Measurements from ENCODE around the gene NREP.
"Not testable (repeated sequence)": the region's sequence is repeated elsewhere in the genome, so short reads cannot be mapped to it uniquely, and the experiment has no call there.

The NREP gene

DNA sequence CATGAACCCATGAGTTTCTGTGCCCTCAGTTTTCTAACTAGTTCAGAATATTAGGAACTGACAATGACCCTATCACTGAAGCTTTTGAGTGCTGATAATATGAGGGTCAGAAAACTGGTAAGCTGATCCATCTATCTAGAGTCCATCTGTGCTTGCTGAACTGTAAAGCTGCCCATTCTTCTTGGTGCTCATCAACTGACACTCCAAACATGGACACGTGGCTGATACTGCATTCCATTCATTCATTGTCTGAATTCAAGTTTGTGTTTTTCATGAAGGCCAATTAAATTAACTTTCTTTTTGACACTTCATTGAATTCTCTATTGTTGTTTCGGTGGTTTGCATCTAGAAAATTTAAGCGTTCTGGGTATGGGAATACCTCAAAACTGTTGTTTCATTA lies 17.6 kb downstream of the NREP start:
- DNase-seq (ENCODE audit: low read depth): no peak

- DNase-seq (ENCODE audit: low read depth): no peak
Measured at GRCh38 chr5:111738118-111738517, 18.9 kb downstream of the NREP start.

DNA sequence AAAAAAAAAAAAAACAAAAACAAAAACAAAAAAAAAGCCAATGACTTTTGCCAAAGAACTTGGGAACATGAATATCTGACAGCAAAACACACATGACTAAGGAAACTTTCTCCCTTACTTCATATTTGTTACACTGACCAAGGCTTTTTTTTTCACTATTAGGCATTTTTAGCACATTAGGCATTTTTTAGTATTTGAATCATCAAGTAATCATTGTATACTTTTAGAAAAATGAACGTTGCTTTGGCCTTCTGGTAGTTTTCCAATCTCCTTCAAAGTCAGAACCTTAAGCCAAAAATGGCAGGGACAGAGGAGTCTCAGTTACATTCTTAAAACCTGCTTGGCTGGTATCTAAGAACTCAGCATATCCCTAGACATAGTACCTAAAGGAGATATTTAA lies 19.3 kb downstream of the NREP start:
- no peak for DNase-seq (ENCODE audit: low read depth)

DNA sequence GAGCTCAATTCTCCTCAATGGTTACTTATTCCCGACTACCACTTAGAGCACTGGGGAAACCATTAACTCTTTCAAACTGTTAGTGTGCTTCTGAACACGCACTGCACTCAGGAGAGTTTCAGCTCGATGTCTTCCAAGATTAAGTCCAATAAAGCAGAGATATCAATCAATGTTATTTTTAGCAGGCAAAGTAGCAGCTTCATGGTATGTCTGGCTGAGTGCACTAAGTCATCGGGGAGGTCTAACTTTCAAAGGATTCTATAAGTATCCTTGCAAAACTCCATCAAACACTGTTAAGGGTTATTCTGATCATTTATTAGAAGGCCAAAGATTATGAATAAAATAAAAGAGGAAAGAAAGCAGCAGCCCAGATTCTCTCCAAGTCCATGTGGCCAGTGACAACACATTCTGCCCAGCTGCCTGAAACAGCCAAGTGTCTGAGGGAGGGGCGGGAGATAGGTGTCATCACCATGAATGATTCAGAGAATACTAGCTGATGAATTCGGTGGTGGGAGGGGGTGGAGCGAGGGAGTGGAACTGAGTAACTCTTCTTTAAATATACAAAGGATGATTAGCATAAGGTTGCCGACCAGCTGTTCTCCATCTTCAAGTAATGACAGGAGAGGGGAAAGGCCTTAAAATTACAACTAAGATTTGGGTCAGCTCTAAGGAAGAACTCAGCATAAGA lies 21.3 kb downstream of the NREP start:
- DNase-seq (ENCODE audit: low read depth): peak; percentile 48

- DNase-seq (ENCODE audit: low read depth): no peak
Measured at GRCh38 chr5:111734597-111734996, 22.4 kb downstream of the NREP start.

DNA sequence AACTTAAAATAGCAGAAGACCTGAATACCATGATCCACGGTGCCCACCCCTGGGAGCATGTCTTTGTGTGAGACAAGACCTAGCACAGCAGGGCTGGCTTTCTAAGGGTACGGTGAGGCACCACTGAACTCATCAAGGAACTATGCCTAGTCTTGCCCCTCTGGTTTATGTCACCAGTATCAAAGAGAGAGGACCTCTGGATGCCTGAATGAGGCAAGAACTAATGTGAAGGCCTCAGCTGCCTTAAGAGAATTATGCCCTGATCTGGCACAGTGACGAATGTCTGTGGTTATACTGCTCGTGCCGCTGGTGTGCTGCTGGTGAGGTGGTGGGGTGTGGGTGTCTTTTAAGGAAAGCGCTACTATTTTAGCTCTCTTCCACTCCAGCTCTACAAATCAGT lies 23.0 kb downstream of the NREP start:
- no peak for DNase-seq (ENCODE audit: low read depth)

GRCh38 chr5:111733571-111733970 lies 23.4 kb downstream of the NREP start:
- DNase-seq (ENCODE audit: low read depth): no peak

DNA sequence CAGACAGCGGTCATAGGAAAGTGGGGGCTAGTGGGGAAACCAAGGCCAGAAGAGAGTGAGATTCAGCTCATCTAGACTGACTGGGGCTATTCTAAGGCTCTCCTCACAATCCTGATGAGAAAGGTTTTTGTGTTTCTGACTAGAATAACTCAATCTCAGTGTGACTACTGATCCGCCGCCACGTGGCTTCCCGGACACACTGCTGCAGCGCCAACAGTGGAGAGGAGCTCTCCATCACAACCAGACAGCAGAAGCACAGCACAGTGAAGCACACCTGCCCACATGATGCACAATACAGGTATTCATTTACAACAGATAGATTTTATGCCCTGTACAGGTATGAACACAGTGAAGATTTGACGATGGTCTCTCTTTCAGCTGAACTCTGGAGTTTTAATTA lies 25.4 kb downstream of the NREP start:
- DNase-seq (ENCODE audit: low read depth): no peak

GRCh38 chr5:111730659-111731382 lies 26.2 kb downstream of the NREP start:
- no peak for DNase-seq (ENCODE audit: low read depth)

GRCh38 chr5:111728941-111729340 lies 28.1 kb downstream of the NREP start:
- no peak for DNase-seq (ENCODE audit: low read depth)

DNA sequence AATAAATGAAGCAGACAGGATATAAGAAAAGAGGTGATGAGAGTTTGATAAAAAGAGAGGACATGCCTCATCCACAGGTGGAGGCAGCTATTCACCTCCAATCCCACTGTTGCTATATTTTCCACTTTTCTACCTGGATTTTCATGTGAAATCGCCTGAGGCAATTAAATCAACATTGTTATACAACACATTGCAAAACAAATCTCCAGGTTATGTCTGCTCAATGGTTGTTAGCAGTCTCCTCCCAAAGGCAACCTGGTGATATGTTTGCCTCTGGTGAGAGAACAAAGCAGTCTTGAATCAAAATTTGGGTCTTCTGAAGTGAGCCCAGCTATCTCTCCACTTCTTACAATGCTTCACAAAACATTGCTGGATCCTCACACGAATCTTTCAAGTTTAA lies 30.0 kb downstream of the NREP start:
- no peak for DNase-seq (ENCODE audit: low read depth)

DNA sequence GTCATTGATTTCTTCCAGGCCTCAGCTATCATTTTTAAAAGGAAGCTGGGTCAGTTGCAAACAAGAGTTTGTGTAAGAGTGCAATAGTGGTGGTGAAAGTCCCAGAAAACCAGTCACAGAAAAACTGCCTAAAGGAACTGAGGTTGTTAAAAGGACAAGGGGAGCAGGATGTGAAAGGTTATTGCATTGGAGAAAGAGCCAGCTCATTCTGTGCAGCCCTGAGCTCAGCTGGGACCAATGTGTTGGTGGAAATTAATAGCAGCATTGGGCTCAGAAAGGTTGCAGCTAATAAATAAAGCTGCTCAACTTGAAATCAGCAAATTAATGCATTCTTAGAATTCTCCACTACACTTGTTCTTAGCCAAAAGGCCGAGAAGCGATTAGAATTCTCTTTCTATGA lies 34.9 kb downstream of the NREP start:
- DNase-seq (ENCODE audit: low read depth): no peak

- no peak for DNase-seq (ENCODE audit: low read depth)
Measured at GRCh38 chr5:111720333-111720890, 36.6 kb downstream of the NREP start.

DNA sequence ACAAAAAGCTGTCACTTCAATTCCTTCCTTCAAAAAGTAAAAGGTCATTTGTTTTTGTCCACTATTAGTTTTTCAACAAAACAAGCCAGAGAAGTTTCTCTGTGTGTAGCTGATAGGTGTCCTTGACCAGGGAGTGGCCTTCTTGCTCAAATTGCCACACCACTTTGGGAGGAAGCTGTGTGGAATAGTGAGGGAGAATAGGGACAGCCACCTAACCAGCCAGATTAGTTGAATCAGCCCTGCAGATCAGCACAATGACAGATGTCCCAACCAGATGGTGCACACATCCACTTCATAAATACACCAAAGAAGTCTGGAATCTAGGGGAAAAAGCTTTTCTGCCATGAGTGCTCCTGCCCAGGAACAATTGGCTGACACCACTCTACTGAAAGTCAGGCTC lies 37.2 kb downstream of the NREP start:
- no peak for DNase-seq (ENCODE audit: low read depth)

DNA sequence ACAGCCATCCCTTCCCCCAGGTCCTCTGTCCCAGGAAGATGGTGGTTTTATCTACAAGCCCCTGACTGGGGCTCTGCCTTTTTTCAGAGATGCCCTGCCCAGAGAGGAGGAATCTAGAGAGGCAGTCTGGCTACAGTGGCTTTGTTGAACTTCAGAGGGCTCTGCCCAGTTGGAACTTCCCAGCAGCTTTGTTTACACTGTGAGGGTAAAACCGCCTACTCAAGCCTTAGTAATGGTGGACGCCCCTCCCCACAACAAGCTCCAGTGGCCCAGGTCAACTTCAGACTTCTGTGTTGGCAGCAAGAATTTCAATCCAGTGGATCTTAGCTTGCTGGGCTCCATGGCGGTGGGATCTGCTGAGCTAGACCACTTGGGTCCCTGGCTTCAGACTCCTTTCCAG lies 40.2 kb downstream of the NREP start:
- not testable (repeated sequence) for DNase-seq (ENCODE audit: low read depth)

DNA sequence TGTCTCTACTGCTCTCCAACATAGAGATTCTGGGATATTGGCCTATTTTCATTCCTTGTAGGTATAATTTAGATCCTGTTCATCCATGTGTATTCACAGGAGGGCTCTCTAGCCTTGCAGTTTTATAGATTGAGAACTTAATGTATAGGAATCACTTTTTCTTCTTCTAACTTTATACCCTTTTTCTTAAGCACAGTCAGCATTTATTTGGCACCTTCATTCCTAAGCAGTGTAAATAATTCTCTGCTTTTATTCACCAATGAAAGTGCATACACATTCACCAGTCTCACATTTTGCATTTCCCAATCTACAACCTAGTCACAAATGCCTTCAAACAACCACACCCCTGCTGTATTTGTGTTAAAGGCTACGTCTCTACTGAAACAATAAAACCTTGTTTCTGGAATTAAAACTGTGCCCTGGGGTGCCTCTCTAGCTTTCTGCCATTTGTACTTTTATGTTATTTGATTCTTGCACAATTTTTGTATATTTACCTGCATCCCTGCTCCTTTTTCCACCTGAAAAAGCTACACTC lies 49.3 kb downstream of the NREP start:
- no peak for DNase-seq (ENCODE audit: low read depth)

DNA sequence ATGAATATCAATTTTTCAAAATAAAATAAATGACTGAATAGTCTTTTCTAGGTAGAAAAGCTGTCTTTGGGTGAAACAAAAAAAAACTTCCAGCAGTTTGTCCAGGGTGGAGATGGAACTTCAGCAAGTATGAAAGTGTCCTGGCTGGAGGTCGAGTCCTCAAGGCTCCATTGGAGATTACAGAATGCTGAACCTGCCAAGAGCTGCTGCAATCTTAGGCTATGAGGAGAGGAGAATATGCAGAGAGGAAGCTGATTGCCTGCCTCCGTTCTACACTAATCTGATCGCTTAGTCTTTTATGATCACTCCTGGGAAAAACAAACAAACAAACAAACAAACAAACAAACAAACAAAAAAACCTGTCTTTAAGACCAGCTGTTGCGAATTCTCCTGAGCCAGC lies 50.6 kb downstream of the NREP start:
- DNase-seq (ENCODE audit: low read depth): no peak

DNA sequence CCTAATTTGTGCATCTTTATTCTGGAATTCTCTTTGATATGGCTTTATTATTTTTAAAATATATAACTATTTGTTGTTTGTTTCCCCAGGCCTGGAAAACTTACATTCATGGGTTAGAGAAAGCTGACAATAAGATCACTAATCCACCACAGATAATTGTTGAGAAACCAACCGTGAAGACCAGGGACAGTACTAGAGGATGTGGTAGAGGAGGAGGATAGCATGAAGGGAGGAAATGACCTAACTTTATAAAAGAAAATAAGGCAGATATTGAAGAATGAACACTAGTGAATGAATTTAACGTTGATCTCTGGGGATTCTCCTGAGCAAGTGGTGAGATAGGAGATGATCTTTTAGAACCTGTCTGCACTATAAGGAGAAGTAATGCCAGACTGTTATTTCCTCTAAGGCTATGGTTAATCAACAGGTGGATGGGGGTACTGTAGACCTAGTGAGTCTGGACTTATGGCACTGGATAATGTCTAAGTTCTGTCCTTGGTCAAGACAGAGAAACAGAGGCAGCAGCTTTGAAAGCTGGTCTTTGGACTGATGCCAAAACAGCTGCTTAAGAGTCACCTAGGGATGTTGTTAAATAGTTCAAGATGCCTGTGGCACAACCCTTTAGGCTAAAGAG lies 52.4 kb downstream of the NREP start:
- DNase-seq (ENCODE audit: low read depth): no peak

DNA sequence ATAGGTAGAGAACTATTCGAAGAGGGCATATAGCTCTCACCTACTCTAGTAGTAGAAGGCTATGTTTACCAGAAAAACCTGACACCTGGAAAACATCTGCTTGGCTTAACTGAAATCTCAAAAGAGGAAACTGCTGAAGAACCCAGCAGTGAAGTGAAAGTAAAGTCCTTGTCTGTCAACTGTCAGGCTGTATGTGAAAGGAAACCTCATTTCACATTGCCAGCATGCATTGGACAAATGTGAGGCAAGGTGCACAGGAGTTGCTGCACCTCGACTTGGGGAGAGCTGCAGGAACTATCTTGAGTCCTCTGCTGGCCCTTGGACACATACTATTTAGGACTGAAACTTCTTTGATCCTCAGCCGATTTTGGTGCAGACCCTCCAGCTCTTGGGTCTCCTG lies 53.3 kb downstream of the NREP start:
- DNase-seq (ENCODE audit: low read depth): no peak

DNA sequence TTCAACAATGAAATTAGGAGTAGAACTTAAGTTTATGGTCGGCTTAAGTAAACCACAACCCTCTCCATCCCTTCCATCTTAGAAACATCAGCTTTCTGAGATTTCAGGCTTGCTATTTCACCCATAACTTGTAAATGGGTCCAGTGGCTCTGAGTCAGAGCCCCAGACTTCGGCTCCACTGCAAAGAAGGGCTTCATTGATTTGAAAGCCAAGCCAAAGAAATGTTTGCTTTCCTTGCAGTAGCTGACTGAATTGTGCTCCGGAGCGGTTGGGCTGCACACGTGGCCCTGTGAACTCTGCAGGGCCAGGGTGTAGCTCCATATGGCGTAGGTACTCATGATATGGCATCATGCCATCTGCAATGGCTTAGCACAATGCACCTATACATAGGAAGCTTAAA lies 57.0 kb downstream of the NREP start:
- no peak for DNase-seq (ENCODE audit: low read depth)

DNA sequence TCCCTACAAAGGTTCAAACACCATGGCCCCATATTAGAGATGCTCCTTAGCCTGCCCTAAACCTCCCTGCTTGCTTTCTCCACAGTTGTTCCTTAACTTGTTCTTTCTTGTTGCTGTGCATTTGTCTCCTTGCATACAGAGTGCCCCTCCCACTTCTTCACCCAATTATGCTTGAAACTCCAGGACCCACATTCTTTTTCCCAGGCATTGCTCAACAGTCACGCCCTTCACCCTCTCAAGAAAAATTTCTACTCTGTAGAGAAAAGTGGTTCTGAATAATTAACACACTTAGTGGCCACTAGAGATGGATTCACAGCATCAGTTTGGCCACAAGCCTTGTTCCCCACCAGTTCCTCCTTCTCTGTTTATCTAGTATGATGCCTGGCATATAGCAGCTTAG lies 57.7 kb downstream of the NREP start:
- DNase-seq (ENCODE audit: low read depth): no peak

DNA sequence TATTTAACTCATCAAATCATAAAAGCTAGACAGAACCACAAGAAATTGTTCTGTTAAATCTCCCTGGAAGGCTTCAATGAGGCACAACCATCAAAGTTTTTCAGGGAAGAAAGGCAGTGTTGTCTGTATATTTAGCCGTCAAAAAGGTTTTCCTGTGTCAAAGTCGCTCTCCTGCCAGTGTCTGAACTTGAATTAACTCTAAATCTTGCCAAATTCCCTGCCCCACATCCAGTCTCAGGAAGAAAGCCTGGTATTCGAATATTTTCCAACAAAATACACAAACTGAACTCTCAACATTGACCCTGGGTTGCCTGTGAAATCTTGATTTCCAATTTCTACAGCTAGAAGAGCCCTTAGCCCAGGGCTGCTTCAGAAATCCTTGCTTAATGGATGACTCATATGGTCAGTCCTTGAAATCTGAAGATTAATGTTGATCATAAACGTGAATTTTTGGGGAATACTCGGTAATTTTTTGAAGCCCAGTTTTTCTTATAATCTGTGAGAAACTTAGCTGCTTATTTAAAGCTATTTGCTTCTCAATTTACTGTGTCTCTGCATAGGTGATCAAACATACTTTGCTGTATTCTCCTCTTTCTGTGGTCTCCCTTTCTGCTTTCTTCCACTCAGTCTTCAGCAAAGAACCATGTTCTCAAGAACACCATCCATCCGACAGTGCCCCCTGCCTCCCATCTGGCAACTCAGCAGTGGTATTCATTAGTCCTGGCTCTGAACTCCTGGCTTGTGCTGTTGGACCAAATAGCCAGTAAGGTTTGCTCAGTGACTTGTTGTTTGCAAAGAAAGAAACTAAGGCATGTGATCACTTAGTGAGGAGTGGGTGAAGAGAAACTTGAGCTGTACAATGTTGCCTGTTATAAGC lies 58.9 kb downstream of the NREP start:
- DNase-seq (ENCODE audit: low read depth): no peak
